RWPE2 (cell line): ENCODE measurements around the gene GNAT1.
A peak's percentile ranks its signal among the peaks of the same experiment; 100 is the strongest.
"Not testable (repeated sequence)": the region's sequence is repeated elsewhere in the genome, so short reads cannot be mapped to it uniquely, and the experiment has no call there.

Experiments
- ATAC-seq: fragments of 200-7000 bp; cut with Tn5 transposase; 3 replicates; pipeline ENCODE4 v1.9.1; 2021; ENCODE audit warnings: low read depth
- DNase-seq: peaks from one replicate; pipeline ENCODE4 v3.0.0-alpha.2; 2020; ENCODE audit warnings: low spot score
- H3K27ac ChIP-seq: fragments of 450-650 bp; 2 replicates; pipeline ENCODE4 v1.5.1; 2017; ENCODE audit warnings: mild to moderate bottlenecking; ENCODE audit not compliant: poor library complexity, severe bottlenecking
- H3K27me3 ChIP-seq: fragments of 250-450 bp; sonication (Bioruptor Pico); 2 replicates; pipeline ENCODE4 v1.5.1; 2021; ENCODE audit warnings: mild to moderate bottlenecking, moderate library complexity; ENCODE audit not compliant: insufficient read depth, poor library complexity, severe bottlenecking
- H3K36me3 ChIP-seq: fragments of 250-450 bp; sonication (Bioruptor Pico); 2 replicates; pipeline ENCODE4 v1.5.1; 2020; ENCODE audit warnings: low read depth, mild to moderate bottlenecking, moderate library complexity
- H3K4me1 ChIP-seq: fragments of 250-450 bp; sonication (Bioruptor Pico); 2 replicates; pipeline ENCODE4 v1.5.1; 2021; ENCODE audit warnings: mild to moderate bottlenecking, moderate library complexity; ENCODE audit not compliant: insufficient read depth, poor library complexity, severe bottlenecking
- H3K4me3 ChIP-seq: fragments of 250-450 bp; sonication (Bioruptor Pico); 2 replicates; pipeline ENCODE4 v1.5.1; 2021; ENCODE audit warnings: mild to moderate bottlenecking, moderate library complexity; ENCODE audit not compliant: severe bottlenecking
- H3K9me3 ChIP-seq: fragments of 250-450 bp; sonication (Bioruptor Pico); 2 replicates; pipeline ENCODE4 v1.5.1; 2021; ENCODE audit warnings: mild to moderate bottlenecking, moderate library complexity; ENCODE audit not compliant: severe bottlenecking
- TF ChIP-seq, protein P1 (sequence below): fragments of 450-650 bp; IDR thresholded peaks from one replicate; pipeline ENCODE4 v1.5.1; 2017; ENCODE audit warnings: mild to moderate bottlenecking, moderate library complexity; ENCODE audit not compliant: poor library complexity, severe bottlenecking

The GNAT1 gene

GRCh38 chr3:50222169-50222528 is 30.7 kb downstream of the GNAT1 start:
- H3K4me1 ChIP-seq: no peaks in the 10 kb centered on the region
- H3K9me3 ChIP-seq: no peaks in the 10 kb centered on the region
- TF ChIP-seq, protein P1, sequence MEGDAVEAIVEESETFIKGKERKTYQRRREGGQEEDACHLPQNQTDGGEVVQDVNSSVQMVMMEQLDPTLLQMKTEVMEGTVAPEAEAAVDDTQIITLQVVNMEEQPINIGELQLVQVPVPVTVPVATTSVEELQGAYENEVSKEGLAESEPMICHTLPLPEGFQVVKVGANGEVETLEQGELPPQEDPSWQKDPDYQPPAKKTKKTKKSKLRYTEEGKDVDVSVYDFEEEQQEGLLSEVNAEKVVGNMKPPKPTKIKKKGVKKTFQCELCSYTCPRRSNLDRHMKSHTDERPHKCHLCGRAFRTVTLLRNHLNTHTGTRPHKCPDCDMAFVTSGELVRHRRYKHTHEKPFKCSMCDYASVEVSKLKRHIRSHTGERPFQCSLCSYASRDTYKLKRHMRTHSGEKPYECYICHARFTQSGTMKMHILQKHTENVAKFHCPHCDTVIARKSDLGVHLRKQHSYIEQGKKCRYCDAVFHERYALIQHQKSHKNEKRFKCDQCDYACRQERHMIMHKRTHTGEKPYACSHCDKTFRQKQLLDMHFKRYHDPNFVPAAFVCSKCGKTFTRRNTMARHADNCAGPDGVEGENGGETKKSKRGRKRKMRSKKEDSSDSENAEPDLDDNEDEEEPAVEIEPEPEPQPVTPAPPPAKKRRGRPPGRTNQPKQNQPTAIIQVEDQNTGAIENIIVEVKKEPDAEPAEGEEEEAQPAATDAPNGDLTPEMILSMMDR: no peak
- H3K36me3 ChIP-seq: no peaks in the 10 kb centered on the region
- DNase-seq: no peak
- no peak for ATAC-seq
- no peaks in the 10 kb centered on the region for H3K27me3 ChIP-seq
- no peak overlapping the region for H3K27ac ChIP-seq
- no peak overlapping the region for H3K4me3 ChIP-seq

- H3K27ac ChIP-seq: no peak overlapping the region
- no peak for DNase-seq
- ATAC-seq: no peak
- H3K4me1 ChIP-seq: peaks cover 4% of the 10 kb centered on the region
- H3K27me3 ChIP-seq: no peaks in the 10 kb centered on the region
- TF ChIP-seq, protein P1: no peak
- no peaks in the 10 kb centered on the region for H3K9me3 ChIP-seq
- no peak overlapping the region for H3K4me3 ChIP-seq
- H3K36me3 ChIP-seq: no peaks in the 10 kb centered on the region
Observed at GRCh38 chr3:50224639-50225038, 33.2 kb downstream of the GNAT1 start.

DNA sequence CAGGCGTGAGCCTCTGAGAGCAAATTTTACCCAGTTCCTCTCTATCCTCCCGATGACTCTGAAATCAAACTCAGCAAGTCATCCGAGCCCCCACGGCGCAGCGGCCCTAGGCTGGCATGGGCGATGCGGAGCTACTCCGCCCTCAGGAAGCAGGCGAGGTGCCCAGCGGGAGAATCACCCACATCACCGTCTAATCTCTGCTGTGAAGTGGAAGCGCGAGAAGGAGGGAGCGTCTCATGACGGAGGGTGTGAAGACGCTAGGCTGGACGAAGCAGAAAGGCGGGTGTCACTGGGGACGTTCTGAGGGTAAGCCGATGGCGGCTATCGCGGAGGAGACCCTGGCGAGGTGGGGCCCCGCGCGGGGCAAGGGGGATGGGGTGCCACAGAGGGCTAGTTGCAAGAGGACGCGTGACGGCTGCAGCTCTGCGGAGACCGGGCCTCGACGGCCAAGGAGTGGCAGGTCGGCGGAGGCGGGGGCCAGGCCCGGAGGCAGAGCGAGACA is 35.5 kb downstream of the GNAT1 start:
- Histone ChIP-seq H3K4me1 (peaks cover 4% of the 10 kb centered on the region), H3K9me3 (no peaks in the 10 kb centered on the region), H3K27ac (peak overlapping the region; percentile 66), H3K27me3 (no peaks in the 10 kb centered on the region), H3K4me3 (peak overlapping the region; percentile 44), H3K36me3 (no peaks in the 10 kb centered on the region)
- DNase-seq (no peak), ATAC-seq (peak; percentile 13)
- TF ChIP-seq, protein P1: no peak

DNA sequence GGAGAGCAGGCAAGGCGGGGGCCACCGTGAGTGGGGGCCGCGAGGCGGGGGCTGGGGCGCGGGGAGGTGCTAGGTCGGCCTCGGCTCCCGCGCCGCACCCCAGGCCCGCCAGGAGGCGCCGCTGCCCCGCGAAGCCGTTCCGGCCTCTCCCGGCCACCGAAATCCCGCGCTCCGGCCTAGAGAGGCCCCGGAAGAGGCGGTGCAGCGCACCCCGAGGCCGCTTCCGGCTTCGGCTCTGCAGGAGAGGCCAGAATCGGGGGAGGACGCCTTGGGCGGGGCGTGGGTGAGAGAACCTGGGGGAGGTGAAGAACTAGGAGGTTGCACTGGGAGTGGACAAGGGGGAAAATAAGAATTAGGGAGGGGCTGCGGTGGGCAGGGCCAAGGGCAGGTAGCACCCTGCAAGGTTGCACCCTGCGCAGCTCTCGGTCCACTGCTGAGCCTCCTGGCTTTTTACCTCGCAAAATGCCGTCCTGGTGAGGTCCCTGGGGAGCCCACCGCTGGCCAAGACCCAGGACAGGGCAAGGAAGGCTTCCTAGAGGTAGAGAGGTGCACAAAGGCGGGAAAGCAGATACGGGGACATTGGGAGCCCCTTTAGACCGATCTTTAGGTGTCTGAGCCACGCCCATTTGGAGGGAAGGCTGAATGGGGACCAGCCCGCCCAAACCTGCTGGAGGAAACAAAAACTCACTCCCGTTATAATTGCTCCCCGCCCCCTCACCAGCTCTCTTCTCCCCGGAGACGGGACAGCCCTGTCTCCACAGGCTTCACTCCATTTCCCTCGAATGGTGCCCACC is 36.2 kb downstream of the GNAT1 start:
- DNase-seq (peak; percentile 96), ATAC-seq (peak; percentile 90)
- peak overlapping the region; percentile 44 for H3K4me3 ChIP-seq
- H3K36me3 ChIP-seq: no peaks in the 10 kb centered on the region
- H3K9me3 ChIP-seq: no peaks in the 10 kb centered on the region
- no peaks in the 10 kb centered on the region for H3K27me3 ChIP-seq
- peak overlapping the region; percentile 66 for H3K27ac ChIP-seq
- TF ChIP-seq, protein P1: peak; percentile 98
- H3K4me1 ChIP-seq: peaks cover 4% of the 10 kb centered on the region

DNA sequence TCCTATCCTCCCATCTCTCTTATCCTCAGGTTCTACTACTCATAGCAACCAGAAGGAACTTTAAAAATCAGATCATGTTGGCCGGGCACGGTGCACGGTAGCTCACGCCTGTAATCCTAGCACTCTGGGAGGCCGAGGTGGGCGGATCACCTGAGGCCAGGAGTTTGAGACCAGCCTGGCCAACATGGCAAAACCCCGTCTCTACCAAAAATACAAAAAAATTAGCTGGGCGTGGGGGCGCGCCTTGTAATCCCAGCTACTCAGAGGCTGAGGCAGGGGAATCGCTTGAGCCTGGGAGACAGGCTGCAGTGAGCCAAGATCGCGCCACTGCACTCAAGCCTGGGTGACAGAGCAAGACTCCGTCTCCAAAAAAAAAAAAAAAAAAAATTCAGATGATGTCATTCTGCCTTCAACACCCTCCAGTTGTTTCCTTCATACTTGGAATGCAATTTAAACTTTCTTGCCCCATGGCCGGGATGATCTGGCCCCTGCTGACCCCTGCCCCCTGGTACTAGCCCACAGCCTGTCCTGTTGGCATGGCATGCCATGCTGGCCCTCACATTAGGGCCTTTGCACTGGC is 36.9 kb downstream of the GNAT1 start:
- H3K4me1 ChIP-seq, DNase-seq, H3K9me3 ChIP-seq, H3K36me3 ChIP-seq, H3K27me3 ChIP-seq, ATAC-seq: not testable (repeated sequence)
- peak overlapping the region; percentile 44 for H3K4me3 ChIP-seq
- H3K27ac ChIP-seq: peak overlapping the region; percentile 66
